NCI-H446 (cell line): Measurements from ENCODE around the gene TANC1.
"Not testable (repeated sequence)": the region's sequence is repeated elsewhere in the genome, so short reads cannot be mapped to it uniquely, and the experiment has no call there.

Experiments used
- DNase-seq, 2 experiments: peaks; one replicate each; lab custom pipeline; 2025; lab: John Stamatoyannopoulos, UW

Gene TANC1

DNA sequence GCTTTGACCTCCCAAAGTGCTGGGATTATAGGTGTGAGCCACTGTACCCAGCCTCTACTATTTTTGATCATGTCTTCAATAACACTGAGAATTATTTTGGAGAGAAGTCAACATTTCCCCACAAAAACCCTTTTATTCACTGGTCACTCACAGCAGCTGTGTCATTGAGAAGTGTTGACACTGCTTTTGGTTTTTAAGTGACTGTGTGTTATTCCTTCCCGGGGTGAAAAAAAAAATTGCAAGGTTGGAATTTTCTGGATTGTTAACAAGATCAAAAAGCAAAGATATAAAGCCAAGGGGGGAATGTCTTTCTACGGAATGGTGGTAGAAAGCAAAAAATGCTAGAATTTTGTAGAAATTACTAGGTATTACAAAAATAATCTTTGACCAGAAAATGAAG is 61.5 kb downstream of the TANC1 start:
- DNase-seq = no peak

DNA sequence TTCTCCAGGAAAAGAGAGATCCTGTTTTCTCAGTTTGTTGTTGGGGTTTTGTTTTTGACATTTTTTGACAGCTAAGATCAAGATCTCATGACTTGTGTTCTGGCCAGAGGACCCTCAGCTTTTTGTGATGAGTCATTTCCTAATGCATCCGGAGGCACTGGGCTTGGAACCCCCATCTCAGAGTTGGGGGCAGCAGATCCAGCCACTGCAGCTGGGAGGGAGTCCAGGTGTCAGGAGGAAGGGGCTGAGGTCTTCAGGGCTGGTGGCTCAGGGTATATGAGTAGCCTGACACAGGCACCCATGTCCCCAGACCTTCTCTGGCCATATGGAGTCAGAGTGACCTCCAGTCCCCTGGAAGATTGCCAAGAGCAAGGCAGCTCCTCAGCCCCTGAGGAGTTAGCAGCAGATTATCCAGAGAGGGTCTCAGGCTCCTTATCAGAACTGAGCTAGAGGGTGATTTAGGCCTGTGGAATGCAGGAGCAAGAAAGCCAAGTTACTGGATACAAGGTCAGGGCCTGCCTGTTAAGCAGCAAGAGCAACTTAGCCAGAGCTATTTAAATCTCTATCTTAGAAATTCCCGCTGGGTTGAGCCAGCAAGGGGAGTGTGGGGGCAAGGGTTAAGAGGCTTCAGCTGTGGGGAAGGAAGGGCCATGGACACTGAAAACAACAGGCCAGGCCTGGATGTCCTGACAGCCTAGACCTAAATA is 62.4 kb downstream of the TANC1 start:
- DNase-seq = no peak

DNA sequence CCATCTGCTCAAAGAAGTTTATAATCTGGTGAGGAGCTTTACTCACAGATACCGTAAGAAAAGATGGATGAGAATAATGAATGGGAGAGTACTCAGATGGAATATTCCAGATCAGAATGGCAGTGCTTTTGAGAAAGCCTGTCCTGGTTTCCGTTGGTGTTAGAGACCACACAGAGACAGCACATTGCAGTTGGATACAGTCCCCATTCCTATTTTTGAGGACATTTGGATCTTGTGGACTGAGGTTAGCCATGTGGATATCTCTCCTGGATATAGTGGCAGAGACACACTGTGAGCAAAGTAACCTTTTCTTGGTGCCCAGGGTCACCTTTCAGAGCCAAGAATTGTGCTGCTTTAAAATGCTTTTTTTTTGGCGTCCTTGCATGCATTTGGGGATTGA is 63.7 kb downstream of the TANC1 start:
- no peak for DNase-seq

DNA sequence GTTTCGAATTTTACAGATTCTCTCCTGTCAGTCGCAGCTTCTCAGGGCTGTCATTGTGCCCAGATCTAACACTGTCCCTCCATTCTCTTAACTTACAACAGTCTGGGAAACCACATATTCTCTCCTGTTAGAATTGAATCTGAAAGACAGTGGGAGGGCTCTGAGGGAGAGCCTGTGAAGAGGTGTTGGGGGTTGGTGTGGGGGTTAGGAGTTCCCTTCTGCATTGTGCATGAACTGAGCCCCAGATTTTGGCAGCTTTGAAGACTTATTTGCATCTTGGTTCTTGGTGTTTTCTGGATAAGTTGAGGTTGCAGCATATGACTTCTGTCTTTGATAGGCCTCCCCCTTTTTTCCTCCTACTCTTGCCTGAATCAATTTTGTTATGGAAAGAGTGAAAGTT is 64.1 kb downstream of the TANC1 start:
- DNase-seq = no peak

DNA sequence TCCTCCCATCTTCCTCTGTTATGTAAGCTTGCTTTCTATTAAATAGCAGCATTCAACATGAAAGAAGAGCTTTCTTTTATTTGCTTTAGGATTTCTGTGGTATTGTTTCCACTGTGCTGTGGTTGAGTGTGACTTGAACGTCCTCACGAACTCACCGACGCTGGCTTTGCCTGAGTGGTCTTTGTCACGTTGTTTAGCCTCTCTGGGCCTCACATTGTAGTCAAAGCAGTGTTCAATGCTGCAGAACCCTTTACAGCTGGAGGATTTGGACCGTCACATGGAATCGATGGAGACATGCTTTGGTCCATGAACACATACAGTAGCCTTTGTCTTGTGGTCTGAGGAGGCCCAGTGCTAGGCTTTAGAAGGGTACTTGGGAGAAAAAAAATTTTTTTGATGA is 66.3 kb downstream of the TANC1 start:
- DNase-seq = no peak

DNA sequence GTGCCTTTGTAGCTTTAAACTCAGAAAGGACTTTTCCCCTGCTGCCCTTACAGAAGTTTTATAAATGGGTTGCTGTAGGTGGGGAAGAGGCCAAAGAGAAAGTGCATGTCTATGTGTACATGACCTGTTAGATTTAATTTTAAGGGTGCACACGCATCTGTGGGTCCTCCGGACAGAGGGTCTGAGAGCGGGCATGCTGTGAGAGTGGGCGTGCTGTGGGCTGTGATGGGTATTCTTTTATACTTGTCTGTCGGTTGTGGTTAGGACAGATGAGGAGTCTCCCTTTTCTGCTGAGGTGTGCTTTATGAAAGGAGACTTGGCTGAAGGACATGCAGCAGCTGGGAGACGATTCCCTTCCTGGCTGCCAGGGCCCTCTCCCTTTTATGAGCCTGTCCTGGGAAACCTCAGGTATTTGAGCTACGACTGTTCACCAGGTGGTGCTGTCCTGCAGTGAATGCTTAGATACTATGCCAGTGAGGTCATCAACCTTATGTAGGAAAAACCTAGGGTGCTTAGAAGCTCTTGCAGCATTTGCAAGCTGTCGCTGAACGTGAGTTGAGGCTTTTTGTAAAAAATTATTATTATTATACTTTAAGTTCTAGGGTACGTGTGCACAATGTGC is 67.5 kb downstream of the TANC1 start:
- no peak for DNase-seq

DNA sequence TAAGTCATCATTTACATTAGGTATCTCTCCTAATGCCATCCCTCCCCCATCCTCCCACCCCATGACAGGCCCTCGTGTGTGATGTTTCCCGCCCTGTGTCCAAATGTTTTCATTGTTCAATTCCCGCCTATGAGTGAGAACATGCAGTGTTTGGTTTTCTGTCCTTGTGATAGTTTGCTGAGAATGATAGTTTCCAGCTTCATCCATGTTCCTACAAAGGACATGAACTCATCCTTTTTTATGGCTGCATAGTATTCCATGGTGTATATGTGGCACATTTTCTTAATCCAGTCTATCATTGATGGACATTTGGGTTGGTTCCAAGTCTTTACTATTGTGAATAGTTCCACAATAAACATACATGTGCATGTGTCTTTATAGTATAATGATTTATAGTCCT is 68.0 kb downstream of the TANC1 start:
- not testable (repeated sequence) for DNase-seq

DNA sequence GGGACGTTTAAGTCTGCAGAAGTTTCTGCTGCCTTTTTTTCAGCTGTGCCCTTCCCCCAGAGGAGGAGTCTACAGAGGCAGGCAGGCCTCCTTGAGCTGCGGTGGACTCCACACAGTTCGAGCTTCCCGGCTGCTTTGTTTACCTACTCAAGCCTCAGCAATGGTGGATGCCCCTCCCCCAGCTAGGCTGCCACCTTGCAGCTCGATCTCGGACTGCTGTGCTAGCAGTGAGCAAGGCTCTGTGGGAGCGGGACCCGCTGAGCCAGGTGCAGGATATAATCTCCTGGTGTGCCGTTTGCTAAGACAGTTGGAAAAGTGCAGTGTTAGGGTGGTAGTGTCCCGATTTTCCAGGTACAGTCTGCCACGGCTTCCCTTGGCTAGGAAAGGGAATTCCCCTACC is 72.9 kb downstream of the TANC1 start:
- not testable (repeated sequence) for DNase-seq

DNA sequence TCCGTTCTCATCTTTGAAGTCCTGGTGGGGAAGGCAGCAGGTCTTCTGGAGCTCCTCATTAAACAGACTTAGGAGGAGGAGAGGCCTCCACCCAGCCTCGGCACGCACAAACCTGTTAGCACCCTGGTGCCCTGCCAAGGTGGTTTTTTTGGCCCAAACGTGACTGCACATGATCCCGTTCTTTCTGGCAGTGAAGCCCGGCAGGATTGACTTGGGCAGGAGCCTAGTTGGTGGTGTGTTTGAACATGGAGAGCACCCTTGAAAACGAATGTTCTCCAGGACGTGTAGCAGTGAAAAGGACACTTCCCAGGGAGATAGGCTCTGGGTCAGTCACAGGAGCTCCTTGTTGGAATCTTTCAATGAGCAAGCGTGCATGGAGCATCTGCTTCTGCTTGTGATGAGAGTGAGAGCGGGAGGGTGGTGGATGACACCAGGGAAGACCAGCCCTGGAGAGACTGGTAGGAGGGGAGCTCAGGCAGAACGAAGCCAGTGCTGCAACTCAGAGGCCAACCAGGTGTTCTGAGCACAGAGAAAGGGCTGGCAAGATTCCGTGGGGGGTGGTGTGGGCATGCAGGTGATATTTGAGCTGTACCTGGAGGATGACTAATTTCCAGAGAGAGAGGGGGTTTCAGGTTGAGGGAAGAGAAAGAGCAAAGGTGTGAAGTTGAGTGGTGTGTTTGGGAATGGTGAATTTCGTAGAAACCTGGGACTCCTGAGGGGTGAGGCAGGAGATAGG is 73.8 kb downstream of the TANC1 start:
- DNase-seq = peak in 1 of 2 experiments; percentile 41

DNA sequence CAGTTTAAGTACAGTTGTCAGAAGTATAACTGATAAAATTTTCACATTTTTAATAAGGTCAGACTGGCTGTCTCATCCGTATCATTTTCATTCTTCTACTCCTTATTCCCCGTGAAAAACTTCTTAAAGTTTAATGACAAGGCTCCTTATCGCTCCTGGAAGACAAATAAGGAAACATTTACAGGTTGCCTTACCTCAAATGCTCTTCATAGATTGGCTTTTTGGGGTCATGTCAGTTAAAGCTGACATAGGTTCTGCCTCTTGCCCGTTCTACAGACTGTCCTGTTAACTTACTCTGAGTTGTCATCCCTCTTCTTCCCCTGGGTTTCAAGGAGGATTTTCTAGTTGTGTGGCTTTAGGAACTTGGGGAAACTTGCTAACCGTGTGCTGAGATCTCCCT is 75.3 kb downstream of the TANC1 start:
- no peak for DNase-seq

DNA sequence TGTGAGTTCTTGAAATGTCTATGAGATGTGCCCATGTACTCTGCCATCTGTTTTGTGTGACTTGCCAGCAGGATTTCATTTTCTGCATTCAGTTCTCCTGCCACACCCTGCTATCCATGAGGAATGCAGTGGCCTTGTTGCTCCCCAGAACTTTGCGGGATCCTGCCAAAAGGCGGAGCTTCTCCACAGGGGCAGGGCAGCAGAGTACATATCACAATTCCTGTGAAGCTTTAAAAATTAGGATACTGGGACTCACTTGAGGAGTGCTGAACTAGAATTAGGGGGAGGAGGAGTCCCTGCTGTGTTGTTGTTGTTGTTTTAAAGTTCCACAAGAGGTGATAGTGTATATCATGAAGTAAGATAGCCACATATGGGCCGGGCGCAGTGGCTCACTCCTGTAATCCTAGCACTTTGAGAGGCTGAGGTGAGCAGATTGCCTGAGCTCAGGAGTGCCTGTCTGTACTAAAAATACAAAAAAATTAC is 76.4 kb downstream of the TANC1 start:
- peak in 1 of 2 experiments; percentile 42 for DNase-seq

DNA sequence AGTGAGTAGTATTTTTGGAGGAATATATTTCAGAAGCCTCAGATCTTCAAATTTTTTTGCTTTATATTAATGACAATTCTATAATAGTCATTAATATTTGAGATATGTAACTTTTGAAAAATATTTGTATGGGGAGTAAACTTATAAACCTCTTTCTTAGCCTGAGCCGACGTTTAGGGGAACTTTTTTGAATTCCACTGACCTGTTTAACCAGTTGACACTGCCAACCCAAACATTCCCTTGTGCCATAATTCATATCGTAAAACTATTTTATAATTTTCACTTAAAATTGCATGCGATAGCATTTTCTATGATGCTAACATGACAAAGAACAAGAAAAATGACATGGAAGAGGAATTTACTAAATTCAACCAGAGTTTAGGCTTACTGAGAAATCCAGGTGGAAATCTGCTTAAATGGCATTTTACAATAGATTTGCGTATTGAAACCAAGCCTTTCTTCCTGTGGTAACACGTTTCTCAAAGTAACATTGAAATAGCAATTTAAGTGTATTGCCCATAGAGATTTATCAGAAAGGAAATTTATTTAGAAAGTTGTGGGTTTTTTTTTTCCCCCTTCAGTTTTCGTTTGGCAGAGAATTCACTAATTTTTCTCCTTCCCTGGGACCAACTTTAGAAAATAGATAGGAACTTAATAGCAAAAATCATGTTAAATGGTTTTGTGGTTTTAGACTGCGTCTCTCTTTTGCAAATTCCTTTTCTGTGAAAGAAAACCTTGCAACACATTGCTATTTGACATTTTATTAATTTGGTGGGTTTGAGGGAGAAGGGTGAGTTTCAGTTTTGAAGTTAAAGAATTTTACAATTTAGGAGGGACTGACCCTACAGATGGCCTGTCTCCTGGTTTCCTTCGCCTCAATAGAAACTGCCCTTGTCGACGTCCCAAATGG is 77.4 kb downstream of the TANC1 start:
- DNase-seq = no peak

DNA sequence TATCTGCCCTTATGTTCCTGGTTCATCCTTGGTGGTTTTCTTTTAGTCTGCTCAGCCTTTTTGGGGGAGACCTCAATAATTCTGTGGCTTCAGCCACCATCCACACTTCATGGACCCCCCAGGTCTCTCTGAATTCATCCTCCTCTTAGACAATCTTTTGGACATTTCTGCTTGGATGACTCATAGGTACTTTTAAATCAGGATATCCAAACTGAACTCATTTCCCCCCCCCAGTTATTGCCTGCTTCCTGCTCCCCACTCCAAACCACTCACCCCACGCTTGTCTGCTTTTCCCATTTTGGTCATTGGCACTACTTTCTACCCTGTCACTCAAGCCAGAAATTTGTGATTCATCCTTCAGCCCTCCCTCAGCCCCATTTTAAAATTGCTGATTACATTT is 78.5 kb downstream of the TANC1 start:
- DNase-seq = no peak

DNA sequence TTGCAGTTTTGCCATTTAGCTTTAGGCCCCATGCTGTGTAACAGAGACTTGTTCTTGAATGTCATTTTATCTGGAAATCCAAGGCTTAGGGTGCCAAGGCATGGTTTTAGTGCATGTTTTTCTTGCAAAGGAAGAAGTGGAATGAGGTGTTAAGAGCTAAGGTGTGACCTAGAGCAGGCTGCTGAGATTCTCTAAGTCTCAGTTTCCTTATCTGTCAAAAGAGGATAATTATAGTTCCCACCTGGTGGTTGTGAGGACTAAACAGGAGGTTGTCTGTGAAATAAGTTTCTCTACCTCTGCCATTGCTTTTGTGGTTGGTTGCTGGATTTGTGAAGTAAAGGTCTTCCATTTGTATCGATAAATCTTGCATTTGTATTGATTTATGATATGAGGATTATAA is 82.0 kb downstream of the TANC1 start:
- DNase-seq = no peak

DNA sequence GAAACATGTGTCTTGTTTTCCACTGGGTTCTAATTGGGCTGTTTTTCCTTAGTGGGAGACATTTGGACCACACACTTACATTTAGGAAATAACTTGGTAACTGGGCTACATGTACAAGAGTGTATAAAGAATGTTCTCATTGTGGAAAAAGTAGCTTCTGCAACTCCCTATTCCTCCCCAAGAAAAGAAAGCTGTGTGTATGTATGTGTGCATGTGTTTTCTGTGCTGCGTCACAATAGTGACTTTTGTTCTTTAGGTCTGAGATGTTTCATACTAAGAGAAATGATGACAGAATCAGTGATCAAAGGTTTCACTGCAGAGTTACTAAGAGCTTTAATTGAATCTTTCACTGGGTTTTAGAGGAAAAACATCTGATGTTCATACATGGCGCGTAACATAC is 82.7 kb downstream of the TANC1 start:
- no peak for DNase-seq

DNA sequence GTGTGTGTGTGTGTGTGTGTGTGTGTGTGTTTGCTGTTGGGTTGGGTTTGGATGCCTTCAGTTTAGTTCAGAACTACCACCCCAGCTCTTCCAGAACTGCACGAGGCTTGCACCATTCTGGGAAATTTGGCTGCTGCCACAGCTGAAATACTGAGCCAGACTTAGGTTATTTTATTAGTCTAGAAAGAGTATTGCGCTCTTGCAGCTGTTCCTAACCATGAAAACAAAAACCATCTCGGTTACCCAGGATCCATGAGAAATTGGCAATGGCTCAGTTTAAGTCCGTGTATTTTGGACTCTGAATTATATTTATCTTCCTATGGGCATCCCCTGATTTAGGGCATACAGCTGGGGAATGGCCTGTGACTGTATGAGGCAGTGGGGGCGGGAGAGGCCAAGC is 83.2 kb downstream of the TANC1 start:
- no peak for DNase-seq

DNA sequence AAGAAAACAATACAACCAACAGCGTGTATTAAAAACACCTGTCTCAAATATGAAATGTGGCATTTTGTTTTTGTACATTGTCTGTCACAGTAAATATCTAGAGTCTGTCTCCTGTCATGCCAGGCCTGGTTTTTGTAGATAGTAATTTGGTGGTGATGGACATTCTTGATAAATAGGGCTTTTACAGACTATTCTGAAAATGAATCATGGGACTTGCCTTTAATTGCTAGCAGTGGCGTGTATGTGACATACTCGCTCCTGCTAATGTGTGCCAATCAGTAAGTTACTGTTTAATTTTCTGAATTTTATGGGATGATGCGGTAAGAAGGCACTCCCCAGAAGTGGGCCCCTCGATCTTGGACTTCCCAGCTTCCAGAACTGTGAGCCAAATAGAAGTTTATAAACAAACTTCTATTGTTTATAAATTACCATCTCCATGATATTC is 83.7 kb downstream of the TANC1 start:
- no peak for DNase-seq

DNA sequence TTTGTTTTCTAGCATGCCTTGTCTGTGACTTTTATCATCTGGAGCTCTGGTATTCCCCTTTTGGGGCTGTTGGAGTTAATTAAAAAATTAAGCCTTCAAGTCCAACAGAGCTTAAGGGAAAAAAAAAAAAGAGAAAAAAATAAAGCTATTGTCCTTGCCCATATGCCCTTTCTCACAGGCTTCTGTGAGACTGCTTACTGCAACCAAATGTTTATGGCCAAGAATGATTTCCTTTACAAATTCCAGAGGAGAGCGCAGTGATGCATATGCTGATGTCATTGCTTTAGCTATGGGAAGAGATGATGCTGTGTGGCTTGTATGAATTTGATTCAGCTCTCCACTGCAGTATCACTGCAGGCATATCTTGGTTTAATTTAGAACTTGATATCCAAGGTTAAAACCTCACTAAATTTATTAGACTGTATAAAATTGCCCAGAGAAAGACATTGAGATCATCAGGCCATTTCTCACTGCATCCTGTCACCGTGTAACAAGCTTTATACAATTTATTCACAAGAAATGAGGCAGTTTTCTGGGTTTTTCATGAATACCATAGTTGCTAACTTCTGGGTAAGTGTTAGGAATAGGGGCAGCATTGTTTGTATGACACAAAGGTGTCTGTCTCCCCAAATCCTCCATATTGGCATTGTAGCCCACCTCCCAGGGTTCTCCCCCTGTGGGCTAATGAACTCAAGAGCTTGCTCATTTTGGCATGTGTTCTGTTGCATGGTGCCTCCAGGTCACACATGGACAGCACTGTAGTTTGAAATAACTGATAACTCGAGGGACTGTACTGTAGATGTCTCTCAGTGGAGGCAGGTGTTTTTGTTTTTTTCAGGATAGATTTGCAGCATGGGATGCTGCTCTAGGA is 85.0 kb downstream of the TANC1 start:
- DNase-seq = no peak

DNA sequence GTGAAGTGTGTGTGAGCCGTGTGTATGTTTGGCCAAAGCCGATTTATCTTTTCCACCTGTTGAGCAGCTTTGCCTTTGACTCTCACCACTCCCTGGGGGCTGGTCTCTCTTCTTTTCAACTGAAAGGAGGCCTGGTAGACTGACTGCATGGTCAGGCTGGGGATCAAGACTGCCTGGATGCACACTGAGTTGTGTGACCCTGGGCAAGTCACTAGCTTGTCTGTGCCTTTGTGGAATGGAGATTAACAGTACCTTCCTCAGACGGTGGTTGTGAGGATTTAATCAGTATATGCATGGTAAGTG is 85.5 kb downstream of the TANC1 start:
- DNase-seq = no peak

DNA sequence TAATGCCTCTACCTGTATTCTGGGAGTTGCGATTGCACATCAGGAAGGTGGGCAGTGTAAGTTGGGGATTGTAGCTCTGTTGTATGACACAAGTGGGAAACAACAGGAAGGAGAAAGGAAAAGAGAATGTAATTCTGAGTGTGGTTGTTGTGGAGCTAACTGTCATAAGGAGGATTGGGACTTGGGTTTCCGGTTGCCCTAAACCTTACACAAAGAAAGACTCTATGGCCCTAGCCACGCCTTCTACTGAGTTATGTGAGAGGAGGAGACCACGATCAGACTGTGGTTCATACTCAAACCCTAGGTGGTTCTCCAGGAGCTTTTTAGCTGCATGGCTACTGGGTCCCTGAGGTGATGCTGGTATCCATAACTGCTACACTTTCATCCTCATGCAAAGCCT is 86.5 kb downstream of the TANC1 start:
- DNase-seq = no peak

DNA sequence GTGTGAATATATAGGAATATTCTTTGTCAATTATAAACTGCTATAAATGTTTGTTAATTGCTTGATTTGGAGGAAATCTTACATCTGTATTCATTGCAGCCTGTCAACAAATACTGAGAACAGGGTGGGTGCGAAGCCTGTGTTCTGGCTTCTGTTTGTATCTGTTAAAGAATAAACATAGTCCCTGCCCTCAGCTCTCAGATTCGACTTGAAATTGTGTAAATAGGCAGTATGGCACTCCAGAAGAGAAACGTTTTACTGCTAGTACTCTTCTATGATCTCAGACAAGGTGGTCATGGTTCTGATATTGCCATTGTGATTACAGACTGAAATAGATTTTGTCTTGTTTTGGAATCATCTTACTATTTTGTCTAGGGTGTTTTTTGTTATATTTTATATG is 92.1 kb downstream of the TANC1 start:
- no peak for DNase-seq
